Measurements from ENCODE around the gene OSBPL7. TPM values are rescaled to one million over a fixed set of nuclear protein-coding genes. Genes with fewer than 3 reads are reported as not detected.

The OSBPL7 gene
- total RNA-seq, 3 donors from 2014 or later (not counting 1 experiment from before 2014, with no cell fraction given), result 113 to 162 (median 119) TPM

- Histone ChIP-seq H3K27ac (ENCODE audit: low read length) (no peak overlapping the region), H3K36me3 (ENCODE audit: control insufficient read depth, insufficient read depth, low read length) (peaks cover 53% of the 10 kb centered on the region), H3K4me3 (ENCODE audit: low read length) (no peak overlapping the region), H3K9me3 (ENCODE audit: control insufficient read depth, insufficient read depth, low read length) (no peaks in the 10 kb centered on the region), H3K4me1 (ENCODE audit: control insufficient read depth, insufficient read depth, low read length) (peaks cover 11% of the 10 kb centered on the region), H3K27me3 (ENCODE audit: control insufficient read depth, insufficient read depth, low read length) (no peaks in the 10 kb centered on the region)
- TF ChIP-seq, protein P1, sequence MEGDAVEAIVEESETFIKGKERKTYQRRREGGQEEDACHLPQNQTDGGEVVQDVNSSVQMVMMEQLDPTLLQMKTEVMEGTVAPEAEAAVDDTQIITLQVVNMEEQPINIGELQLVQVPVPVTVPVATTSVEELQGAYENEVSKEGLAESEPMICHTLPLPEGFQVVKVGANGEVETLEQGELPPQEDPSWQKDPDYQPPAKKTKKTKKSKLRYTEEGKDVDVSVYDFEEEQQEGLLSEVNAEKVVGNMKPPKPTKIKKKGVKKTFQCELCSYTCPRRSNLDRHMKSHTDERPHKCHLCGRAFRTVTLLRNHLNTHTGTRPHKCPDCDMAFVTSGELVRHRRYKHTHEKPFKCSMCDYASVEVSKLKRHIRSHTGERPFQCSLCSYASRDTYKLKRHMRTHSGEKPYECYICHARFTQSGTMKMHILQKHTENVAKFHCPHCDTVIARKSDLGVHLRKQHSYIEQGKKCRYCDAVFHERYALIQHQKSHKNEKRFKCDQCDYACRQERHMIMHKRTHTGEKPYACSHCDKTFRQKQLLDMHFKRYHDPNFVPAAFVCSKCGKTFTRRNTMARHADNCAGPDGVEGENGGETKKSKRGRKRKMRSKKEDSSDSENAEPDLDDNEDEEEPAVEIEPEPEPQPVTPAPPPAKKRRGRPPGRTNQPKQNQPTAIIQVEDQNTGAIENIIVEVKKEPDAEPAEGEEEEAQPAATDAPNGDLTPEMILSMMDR (IDR thresholded peaks at IDR 0.05), result no peak
- WGBS (ENCODE audit: insufficient coverage), result 97% methylated on average over 20 of the region's 20 CpGs
- DNase-seq, result no peak
- intact Hi-C loops (cut with micrococcal nuclease), result no loop called here
- ATAC-seq, result no peak
- Mint-ChIP-seq H3K27me3 (ENCODE audit: low read depth in 2 of 2) (no peaks in the 10 kb centered on the region), H3K27ac (peak overlapping the region; percentile 45 to 93), H3K4me3 (no peak overlapping the region), H3K9me3 (no peaks in the 10 kb centered on the region), H3K36me3 (peaks cover 24% of the 10 kb centered on the region), H3K4me1 (peaks cover 29 to 34% of the 10 kb centered on the region in 2 donors)
Observed at GRCh38 chr17:47808036-47808829, 13.4 kb downstream of the OSBPL7 start.

- Histone ChIP-seq H3K4me1 (ENCODE audit: control insufficient read depth, insufficient read depth, low read length) (peaks cover 11% of the 10 kb centered on the region), H3K4me3 (ENCODE audit: low read length) (no peak overlapping the region), H3K27me3 (ENCODE audit: control insufficient read depth, insufficient read depth, low read length) (no peaks in the 10 kb centered on the region), H3K27ac (ENCODE audit: low read length) (no peak overlapping the region), H3K36me3 (ENCODE audit: control insufficient read depth, insufficient read depth, low read length) (peaks cover 45% of the 10 kb centered on the region), H3K9me3 (ENCODE audit: control insufficient read depth, insufficient read depth, low read length) (no peaks in the 10 kb centered on the region)
- Mint-ChIP-seq H3K27ac (peak overlapping the region; percentile 45 to 93), H3K9me3 (no peaks in the 10 kb centered on the region), H3K4me1 (peaks cover 22 to 27% of the 10 kb centered on the region in 2 donors), H3K4me3 (no peak overlapping the region), H3K36me3 (peaks cover 20% of the 10 kb centered on the region), H3K27me3 (ENCODE audit: low read depth in 2 of 2) (no peaks in the 10 kb centered on the region)
- DNase-seq, result no peak
- intact Hi-C loops (cut with micrococcal nuclease), result no loop called here
- no peak for ATAC-seq
- TF ChIP-seq, protein P1 (IDR thresholded peaks at IDR 0.05), result no peak
- WGBS (ENCODE audit: insufficient coverage), result 99% methylated on average over 10 of the region's 11 CpGs
Observed at GRCh38 chr17:47807421-47807820, 14.2 kb downstream of the OSBPL7 start.

GRCh38 chr17:47806913-47807255, 14.7 kb downstream of the OSBPL7 start:
- Histone ChIP-seq H3K4me3 (ENCODE audit: low read length) (no peak overlapping the region), H3K9me3 (ENCODE audit: control insufficient read depth, insufficient read depth, low read length) (no peaks in the 10 kb centered on the region), H3K27ac (ENCODE audit: low read length) (no peak overlapping the region), H3K27me3 (ENCODE audit: control insufficient read depth, insufficient read depth, low read length) (no peaks in the 10 kb centered on the region), H3K4me1 (ENCODE audit: control insufficient read depth, insufficient read depth, low read length) (peaks cover 11% of the 10 kb centered on the region), H3K36me3 (ENCODE audit: control insufficient read depth, insufficient read depth, low read length) (peaks cover 42% of the 10 kb centered on the region)
- H3K9me3 Mint-ChIP-seq, result no peaks in the 10 kb centered on the region
- H3K4me3 Mint-ChIP-seq, result no peak overlapping the region
- intact Hi-C loops (cut with micrococcal nuclease), result no loop called here
- H3K27ac Mint-ChIP-seq, result peak overlapping the region; percentile 45 to 93
- no peak for DNase-seq
- 94% methylated on average over 9 of the region's 9 CpGs for WGBS (ENCODE audit: insufficient coverage)
- H3K4me1 Mint-ChIP-seq, result peaks cover 16 to 22% of the 10 kb centered on the region in 2 donors
- no peak for ATAC-seq
- TF ChIP-seq, protein P1 (IDR thresholded peaks at IDR 0.05), result no peak
- H3K27me3 Mint-ChIP-seq (ENCODE audit: low read depth in 2 of 2), result no peaks in the 10 kb centered on the region
- peaks cover 15% of the 10 kb centered on the region for H3K36me3 Mint-ChIP-seq

Measured in natural killer cell (primary cell).